SKM-1 treated with dmso at 0.1 percent for 144 hours (cell line): ENCODE results near the gene NCOA3.

Source experiments
- DNase-seq: peaks from one replicate; lab custom pipeline; 2025; ENCODE audit not compliant: unreplicated experiment; lab: John Stamatoyannopoulos, UW

The NCOA3 gene

GRCh38 chr20:47700327-47700726, 198.6 kb downstream of the NCOA3 start:
- no peak for DNase-seq

DNA sequence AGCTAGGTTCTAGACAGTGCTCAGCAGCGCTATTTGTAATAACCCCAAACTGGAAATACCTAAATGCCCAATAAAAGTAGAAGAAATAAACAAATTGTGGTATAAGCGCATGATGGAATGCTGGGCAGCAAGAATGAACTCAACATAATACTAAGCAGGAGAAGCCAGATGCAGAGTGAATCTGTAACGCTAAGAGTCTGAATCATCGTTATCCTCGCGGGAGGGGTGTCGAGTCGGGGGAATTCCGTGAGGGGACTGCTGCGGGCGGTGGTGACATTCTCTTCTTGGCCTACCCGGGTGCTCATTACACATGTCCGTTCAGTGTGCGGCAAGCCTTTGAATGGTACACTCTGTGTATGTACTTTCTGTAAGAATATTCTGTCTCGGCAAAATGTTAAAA, 199.9 kb downstream of the NCOA3 start:
- DNase-seq, result no peak

- DNase-seq, result no peak
These were observed 202.1 kb downstream of the NCOA3 start for GRCh38 chr20:47703748-47704147.

- no peak for DNase-seq
These were observed 203.2 kb downstream of the NCOA3 start for GRCh38 chr20:47704746-47705496.

DNA sequence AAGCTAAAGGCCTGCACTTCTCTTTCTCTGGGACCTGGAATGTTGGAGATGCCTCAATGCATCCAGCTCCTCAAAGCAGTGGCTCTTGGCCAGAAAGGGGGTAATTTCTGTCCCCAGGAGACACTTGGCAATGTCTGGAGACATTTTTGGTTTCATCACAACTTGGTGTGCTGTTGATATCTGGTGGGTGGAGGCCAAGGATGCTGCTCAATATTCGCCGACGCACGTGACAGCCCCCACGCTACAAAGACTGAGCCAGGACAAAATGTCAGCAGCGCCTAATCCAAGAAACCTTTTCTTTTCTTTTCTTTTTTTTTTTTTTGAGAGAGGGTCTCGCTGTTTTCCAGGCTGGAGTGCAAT, 203.8 kb downstream of the NCOA3 start:
- no peak for DNase-seq

- no peak for DNase-seq
These were observed 204.7 kb downstream of the NCOA3 start for GRCh38 chr20:47706345-47706744.
